HG03196 (cell line): ENCODE data around the gene CHIT1.

Experiments used
- ATAC-seq: cut with Tn5 transposase; IDR thresholded peaks from one replicate; pipeline ENCODE4 v1.9.1; 2021; ENCODE audit not compliant: unreplicated experiment

CHIT1 gene

DNA sequence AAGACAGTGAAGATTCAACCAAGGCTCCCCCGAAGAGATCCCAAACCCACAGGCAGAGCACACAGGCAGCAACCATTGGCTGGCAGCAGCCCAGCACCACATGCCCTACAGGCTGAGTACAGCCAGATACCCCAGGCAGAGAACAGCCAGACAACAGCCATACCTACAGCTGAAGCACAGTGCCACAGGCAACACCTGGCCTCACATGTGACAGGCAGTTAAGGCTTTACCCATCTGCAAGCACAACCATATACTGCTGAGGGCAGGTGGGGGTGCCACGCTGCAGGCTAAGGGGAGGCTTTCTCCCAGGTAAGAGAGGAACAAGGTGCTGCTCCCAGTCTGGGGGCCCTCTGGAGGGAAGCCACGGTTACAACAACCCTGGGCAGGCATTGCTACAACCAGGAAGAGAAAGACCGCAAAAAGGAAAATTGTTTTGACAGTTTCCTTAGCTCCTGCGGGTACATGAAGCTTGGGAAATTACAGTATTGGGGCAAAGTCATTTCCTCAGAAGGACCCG is 12.3 kb downstream of the CHIT1 start:
- no peak for ATAC-seq

DNA sequence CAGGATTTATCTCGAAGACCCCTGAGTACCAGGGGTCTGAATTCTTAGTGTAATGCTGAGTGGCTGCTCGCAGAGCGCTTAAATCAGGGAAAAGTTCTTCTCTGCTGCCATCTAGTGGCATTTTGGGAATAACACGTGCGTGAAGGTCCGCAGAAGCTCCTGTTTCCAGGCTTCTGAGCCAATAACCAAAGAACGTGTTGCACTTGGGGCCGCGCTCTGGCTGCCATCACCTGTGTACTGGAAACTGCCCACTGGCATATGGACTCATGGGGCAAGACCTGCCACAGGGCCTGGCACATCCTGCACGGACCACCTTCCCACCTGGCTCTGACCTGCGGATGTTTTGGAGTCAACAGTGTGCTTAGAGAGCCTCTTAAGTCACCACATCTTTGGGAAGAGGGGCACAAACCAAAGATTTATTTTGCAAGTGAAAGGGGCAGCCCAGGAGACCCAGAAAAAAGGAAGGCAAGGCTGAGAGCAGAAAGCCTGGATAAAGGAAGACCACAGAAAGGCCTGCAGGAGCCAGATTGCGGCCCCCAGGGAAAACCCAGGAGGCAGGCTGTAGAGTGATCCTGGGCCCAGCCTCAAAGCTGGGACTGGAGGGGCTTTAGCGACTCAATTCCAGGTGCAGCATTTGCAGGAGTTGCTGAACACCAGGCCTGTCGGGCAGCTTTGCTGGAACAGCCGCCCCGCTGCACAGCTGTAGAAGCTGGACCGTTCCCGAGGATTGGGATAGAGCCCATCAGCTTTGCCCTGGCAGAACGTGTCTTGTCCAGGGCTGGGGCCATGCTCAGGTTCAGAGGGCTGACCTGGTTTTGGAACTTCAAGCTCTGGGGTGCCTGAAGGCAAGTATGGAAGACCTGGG is 13.0 kb downstream of the CHIT1 start:
- ATAC-seq = no peak

DNA sequence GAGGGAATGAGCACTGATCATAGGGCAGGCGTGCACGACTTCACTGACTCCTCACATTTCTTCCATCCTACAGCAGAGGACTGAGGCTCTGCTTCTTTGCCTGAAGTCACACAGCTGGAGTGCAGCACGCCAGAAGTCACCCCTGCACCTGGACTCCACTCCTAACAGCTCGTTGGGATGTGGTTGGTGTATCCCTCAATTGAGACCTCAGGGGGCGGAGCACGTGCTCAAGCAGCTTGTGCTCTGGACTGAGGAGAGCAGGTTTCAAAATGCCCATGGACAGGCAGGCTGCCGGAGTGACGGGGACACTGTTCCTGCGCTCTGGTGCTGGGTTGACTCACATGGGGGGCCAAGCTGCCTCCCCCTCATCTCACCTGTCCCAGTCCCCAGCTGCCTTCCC is 13.9 kb downstream of the CHIT1 start:
- ATAC-seq = no peak

DNA sequence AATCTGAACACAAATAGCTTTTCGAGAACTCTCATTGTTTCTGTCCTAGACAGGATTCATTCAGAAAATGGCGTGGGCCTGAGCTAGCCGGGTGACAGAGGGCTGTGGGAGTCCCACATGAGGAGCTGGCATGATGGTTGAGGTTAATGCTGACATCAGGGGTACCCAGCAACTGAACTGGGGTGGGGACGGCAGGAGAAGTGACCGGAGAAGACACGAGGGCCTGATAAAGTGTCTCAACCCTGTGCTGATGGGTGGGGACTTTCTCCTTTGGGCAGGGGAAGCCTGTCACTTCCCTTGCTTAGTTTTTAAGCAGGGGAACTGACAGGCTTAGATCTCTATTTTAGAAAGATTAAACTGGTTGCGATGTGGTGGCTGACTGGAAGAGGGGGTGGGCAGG is 14.6 kb downstream of the CHIT1 start:
- ATAC-seq = no peak

DNA sequence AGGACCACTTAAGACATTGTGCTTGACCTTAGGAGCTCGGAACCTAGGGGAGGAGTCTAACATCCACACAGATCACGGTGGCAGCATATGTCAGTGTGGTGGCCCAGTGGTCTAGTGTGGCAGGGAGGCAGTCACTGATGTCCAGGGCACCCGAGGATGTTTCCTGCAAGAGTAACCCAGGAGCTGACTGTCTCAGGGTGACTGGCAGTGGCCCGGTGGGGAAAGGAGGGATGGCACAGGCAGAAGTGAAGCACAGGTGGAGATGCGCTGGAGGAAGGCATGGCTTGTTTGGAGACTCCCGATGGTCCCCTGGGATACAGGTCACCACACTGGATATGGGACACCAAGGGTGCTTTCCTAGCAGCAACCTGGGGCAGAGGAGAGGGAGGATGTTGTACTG is 16.3 kb downstream of the CHIT1 start:
- no peak for ATAC-seq

DNA sequence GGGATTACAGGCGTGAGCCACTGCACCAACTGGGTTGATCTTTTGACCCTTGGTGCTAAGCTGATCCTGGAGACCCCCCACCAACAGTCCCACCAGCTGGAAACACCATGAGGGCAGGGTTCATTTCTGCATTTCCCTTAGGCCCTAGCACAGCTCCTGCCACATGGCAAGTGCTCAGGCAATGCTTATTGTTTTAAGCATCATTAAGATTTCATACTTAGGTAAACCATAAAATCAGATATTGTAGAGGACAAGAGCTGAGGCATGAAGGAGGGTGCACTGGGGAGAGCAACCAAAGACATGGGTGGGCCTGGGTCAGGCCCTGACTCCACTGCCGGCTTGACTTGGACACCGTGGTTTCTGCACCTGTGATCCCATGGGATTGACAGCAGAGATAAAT is 17.7 kb downstream of the CHIT1 start:
- no peak for ATAC-seq

DNA sequence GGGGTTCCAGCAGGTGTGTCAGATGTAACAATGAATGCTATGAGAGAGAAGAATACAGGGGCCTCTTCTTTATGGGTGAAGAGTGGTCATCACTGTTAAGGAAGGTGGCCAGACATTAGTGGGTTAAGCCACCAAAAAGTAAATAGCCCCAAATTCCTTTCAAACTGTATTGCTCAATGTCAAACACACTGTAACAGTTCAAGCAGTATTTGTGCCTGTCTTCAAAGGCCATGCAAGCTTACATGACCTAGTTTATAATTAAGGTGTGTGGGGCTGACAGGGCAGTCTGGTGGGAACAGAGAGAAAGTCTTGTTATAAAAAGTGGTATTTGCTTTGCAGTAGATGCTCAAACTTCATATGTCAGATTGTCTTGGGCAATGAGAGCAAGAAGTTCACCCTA is 18.5 kb downstream of the CHIT1 start:
- no peak for ATAC-seq

DNA sequence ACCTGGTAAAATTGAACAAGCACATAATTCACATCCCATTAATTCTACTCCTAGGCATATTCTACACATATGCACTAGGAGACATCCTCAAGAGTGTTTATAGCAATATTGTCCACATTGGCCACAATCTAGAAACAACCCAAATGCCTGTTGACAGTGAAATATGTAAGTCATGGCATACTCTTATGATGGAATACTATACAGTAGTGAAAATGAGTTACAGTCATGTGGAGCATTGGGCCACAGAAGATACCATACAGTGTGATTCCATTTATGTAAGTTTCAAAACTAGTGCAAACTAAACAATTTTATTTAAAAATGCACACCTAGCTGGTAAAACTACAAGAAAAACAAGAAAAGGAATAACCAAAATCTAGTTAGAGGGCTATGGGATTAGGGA is 19.1 kb downstream of the CHIT1 start:
- no peak for ATAC-seq

DNA sequence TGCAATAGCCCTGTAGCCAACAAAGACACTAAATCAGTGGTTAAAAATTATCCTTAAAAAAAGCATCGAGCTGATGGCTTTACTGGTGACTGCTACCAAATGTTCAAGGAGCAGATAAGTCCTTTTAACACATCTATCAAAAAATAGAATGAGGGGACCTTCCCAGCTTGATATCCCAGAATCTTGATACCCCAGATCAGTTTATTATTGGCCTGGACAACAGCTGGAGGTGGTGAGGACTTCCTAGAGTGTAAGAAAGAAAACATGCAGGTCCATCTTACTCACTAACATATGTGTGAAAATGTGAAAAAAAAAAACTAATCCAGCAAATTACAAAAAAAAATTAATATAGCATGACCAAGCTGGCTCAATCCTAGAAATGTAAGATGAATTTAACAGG is 21.3 kb downstream of the CHIT1 start:
- no peak for ATAC-seq

DNA sequence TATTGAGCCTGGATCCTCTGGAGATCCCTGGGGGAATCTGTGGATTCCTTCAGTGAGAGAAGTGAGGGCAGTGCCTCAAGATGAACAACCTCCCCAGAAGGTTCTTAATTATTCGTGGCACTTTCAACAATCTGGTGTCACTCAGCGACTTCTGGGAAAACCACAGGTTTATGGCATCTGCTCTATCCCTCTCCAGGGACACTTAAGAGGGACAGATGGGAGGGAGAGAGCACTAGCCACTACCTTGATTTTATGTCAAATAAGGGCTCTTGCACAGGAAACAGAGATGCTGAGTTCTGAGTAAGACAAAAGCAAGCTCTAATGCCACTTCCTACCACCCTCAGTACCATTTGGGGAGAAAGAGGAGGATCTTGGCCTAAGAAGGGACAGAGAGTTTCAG is 21.7 kb downstream of the CHIT1 start:
- no peak for ATAC-seq

DNA sequence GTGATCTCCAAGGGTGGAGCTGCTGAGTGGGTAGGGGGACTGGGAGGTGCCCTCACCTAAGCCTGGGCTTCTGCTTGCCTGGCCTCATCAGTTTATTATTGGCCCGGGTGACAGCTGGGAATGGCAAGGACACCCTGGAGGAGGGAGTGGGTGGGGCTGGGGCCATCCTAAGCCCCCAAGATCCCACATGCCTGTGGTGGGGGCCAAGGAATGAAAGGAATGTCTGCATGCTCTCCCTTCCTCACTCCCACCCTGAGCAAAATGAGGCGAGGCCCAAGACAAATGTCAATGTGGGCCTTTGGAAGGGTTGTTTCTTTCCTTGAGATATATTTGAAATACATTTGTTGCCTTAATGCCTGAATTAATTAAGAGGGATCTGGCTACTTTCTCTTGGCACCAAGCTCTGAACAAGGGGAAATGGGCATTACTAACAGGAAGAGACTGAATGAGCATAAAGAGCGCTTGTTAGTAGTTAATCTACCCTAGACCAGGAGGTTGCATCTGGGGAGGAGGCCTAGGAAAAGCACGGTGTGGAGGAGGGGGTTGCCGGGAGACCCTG is 23.3 kb downstream of the CHIT1 start:
- no peak for ATAC-seq

DNA sequence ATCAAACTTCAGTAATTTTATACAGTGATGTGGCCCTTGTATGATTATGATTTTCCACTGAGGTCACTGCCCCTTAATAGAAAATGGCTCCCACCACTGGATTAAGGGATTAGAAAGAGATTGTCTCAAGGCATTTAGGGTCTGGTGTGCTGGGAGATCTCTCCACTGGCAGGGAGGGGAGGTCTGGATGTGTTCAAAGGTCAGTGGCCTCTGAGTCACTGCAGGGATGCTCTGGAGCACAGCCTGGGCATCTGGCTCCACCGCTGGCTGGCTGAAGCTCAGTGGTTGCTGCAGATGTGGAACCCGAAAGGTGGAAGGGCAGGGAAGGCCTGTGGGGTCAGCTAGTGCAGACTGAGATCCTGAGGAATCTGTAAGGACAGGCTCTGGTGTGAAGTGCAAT is 24.7 kb downstream of the CHIT1 start:
- no peak for ATAC-seq

DNA sequence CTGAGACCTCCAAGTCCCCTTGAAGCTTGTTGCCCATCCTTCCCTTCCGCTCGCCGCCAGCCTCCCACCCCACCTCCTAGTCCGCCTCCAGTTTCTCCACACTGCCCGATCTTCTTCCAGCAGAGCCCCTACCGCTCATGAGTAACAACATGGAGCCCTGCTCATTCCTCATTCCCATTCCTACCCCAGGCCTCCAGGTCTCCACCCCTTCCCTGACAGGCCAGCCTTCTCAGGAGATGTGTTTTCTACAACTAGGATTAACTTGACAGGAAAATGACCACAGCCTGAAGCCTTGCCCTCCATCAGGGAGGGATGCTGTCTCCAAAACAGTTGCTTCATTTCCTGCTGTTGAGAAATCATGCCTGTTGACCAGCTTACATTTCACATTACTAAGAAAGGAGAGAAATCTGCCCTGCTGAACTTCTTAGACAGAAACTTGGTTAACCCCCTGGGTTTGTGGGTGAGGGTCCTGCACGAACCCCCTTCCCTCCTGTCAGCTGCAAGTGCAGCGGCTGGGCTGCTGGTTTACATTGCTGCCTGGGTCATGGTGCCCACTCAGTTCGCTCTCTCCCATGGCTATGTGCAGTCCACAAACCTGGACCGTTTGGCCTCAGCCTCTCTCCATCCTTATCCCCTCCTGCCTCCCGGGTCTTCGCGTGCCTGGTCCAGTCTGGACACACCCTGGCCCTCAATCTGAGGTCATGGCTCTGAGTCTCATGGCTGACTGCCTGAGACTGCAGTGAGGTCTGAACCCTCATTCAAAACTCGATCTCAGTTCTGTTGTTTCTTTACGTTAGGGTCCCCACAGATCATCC is 26.8 kb downstream of the CHIT1 start:
- no peak for ATAC-seq

DNA sequence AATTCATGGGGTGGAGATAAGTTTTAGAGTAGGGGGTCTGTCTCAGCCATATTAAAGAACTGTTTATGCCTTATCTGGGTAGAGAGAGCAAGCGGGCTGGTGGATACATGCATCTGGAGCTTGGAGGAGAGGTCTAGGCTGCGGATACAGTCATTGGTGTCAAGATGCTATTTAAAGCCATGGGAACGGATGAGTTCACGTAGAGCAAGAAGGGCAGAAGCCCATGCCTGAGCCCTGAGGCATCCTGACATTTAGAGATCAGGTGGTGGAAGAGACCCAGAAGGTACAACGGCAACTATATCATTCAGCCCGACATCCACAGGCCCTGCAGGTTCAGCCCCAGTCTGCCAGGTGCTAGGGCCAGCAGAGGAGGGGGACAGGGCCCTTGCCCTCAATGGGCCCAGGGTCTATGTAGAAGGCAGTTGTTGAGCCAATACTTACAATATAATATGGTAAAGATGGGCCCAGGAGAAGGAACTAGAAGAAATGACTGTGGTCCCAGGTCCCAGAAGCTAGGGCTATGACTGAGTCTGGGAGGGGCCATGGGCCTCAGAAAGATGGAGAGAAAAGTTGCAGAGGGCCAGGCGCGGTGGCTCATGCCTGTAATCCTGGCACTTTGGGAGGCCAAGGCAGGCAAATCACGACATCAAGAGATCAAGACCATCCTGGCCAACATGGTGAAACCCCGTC is 27.8 kb downstream of the CHIT1 start:
- no peak for ATAC-seq

DNA sequence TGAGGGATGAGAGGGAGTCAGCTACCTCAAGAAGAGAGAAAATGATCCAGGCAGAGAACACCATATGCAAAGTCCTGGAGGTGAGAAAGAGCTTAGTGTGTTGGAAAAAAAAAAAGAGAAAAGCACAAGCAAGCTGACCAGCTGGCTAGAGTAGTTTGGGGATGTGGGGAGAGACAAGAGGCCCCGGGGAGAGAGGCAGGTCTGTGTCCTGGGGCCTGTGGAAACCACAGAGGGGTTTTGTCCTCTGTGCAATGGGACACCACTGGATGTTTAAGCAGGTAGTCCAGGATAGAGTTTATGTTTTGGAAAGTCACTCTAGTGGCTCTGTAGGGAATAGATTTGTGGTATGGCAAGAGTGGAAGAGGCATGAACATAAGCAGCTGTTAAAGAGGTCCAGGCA is 28.6 kb downstream of the CHIT1 start:
- no peak for ATAC-seq

DNA sequence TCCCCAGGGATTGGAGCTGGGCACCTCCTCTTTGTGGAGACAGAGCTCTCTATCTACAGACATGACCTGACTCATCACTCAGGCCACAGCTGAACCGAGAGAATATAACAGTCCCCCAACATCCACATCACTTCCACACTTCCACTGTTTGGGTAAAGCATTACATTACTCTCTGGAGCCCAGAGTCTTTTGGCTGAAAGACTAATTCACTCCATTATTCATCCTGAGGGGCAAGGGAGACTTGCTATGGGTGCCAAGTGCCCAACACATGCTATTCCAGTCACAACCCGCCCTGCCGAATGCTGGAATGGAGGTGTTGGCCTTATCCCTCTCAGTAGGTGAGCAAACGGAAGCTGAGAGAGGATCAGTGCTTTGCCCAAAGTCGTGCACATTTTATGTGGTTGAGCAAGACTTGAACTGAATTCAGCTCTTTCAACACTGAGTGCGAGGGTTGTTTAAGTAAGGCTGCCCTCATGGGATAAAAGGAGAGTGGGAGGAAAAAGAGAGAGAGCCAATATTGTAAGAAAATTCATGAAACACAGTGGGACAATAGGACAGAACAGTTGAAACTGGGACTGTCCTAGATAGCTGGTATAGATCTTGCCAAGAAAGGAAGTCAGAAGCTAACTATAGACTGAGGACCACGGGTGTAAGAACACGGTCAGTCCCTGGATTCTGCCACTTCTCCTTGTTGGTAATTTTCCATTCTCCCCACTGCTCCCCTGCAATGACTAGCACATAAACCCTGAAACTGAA is 29.5 kb downstream of the CHIT1 start:
- no peak for ATAC-seq

DNA sequence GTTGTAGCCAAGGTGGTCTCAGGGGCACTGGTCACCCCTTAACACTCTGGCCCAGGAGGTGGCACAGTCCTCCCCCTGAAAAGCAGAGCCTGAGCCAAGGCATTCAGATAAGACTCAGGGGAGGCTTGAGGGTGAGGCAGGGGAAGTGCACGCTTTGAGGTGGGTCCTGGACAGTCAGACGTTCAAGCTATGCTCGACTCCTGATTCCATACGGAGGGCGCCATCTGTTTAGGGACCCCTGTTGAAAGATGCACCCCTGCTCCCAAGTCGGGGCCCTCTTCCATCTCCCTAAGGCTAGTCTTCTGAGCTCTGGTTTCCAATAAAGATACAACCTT is 30.0 kb downstream of the CHIT1 start:
- ATAC-seq = no peak

DNA sequence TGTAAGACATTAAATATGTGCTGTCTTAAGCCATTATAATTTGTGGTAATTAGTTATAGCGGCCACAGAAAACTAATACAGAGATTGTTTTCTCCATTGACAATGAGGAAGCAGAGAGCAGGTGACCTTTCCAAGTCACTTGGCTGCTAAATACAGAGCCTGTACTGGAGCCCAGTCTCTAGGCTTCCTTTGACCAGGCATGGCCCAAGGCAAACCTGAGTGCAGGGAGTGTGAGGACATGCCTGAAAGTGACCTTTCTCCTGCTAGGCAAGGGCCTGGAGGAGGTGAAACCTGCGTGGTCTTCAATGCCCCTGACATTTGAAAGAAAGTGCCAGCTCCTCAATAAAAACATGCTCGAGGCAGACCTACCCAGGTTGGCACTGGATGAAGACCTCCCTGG is 30.5 kb downstream of the CHIT1 start:
- no peak for ATAC-seq

DNA sequence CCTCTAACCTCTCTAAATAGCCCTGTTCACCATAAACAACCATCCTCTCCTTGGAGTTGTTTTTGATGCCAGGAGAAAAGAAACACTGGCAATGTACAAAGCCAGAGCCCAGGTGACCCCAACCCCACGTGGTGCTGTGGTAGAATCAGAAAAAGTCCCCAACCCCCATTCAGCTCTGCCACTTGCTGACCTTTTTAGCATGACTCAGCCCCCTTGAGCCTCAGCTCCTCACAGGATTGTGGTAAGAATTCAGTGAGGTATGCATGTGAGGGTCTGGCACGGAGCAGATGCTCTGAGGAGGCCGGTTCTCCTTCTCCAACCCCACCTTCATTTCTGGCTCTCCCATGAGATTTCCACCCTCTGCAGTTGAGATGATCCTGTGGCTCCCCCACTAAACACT is 31.8 kb downstream of the CHIT1 start:
- ATAC-seq = no peak

DNA sequence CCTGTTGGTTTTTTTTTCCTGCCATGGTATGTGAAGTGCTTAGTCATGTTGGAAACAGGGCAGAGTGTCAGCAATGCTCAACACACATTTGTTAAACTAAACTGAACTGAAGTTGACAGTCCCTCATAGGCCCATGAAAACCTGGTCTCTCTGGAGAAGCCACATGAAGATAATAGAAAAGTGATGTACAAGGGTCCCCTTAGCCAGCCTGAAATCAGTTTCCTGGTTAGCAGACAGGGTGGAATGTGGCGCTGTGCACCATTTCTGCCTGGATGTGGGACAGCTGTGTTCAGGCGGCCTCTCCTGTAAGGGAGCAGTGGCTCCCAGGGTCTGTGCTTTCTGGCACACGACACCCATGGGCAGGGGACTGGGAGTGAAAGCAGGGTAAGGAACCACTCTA is 33.1 kb downstream of the CHIT1 start:
- no peak for ATAC-seq

DNA sequence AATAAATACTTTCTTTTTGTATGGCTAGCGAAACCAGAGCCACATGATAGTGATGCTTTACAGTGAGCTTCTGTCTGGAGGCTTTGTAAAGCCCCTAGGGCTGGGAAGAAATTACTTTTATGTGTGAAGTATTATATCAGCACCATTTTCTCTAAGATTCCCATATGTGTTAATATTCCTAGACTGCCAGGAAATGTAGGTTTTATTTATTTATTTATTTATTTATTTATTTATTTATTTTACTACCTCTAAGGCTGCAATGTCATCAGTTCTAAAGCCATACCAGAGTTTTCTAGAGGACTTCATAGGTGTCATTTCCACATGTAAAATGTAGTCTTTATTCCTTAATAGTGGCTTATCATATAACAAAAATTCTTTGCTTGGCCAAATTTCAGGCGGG is 38.5 kb downstream of the CHIT1 start:
- no peak for ATAC-seq
